ENCODE data around the gene ENGASE. TPM values are rescaled to one million over a fixed set of nuclear protein-coding genes. Genes with fewer than 3 reads are reported as not detected.

ENGASE gene
- total and polyA plus RNA-seq, 2 experiments from 2014 or later, result 9.0 to 27.1 TPM

DNA sequence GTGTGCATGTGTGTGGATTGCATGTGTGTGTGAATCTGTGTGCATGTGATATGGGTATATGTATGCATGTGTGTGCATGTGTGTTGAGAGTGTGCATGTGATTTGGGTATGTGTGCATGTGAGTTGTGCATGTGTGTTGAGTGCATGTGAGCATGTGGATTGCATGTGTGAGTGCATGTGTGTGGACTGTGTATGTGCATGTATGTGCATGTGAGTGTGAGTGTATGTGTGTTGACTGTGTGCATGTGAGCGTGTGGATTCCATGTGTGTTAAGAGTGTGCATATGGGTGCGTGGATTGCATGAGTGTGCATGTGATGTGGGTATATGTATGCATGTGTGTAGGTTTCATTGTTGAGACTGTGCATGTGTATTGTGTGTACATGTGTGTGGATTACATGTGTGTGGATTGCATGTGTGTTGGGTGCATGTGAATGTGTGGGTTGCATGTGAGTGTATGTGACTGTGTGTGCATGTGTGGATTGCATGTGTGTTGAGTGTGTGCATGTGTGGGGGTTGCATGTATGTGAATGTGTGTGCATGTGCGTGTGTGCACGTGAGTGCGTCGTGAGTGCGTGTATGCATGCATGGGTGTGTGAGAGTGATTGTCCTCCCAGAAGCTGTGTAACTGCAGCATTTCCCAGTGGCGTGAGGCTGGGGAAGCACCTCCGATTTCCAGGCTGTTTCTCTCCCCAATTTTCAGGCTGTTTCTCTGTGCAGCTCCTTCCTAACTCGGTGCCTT lies 31.3 kb upstream of the ENGASE start:
- no peaks in the 10 kb centered on the region for H3K36me3 ChIP-seq (ENCODE audit: insufficient read depth)
- no peaks in the 10 kb centered on the region for H4K20me1 ChIP-seq (replicated peaks; ENCODE audit: insufficient read depth)
- H2AFZ ChIP-seq, result no peak overlapping the region
- no peaks in the 10 kb centered on the region for H3K9me2 ChIP-seq (ENCODE audit: insufficient read depth)
- H3K27me3 ChIP-seq (ENCODE audit: insufficient read depth), result no peaks in the 10 kb centered on the region
- H3K4me1 ChIP-seq (ENCODE audit: insufficient read depth), result no peaks in the 10 kb centered on the region
- Mint-ChIP-seq H3K36me3 (ENCODE audit: low read depth) (no peaks in the 10 kb centered on the region; the same call in 2 of the 3 replicates), H3K27me3 (ENCODE audit: insufficient read depth, low read depth, poor library complexity) (peaks cover 12% of the 10 kb centered on the region), H3K4me3 (no peak overlapping the region), H3K9me3 (peaks cover 5% of the 10 kb centered on the region; the same call in 1 of the 3 replicates), H3K27ac (no peak overlapping the region), H3K4me1 (no peaks in the 10 kb centered on the region; the same call in 2 of the 3 replicates)
- no peak overlapping the region for H3K27ac ChIP-seq (ENCODE audit: low read depth)
- no peaks in the 10 kb centered on the region for H3K79me2 ChIP-seq (replicated peaks; ENCODE audit: insufficient read depth)
- peaks cover 9% of the 10 kb centered on the region for H3F3A ChIP-seq (replicated peaks; ENCODE audit: low read depth)
- no peak for ATAC-seq
- no peak overlapping the region for H3K4me2 ChIP-seq
- DNase-seq (ENCODE audit: low spot score), result no peak
- TF ChIP-seq POLR2AphosphoS5 (IDR thresholded peaks at IDR 0.05; ENCODE audit: low read depth), result no peak
- TF ChIP-seq NANOG (IDR thresholded peaks at IDR 0.05; ENCODE audit: borderline replicate concordance), result no peak
- no peak overlapping the region for H3K4me3 ChIP-seq

DNA sequence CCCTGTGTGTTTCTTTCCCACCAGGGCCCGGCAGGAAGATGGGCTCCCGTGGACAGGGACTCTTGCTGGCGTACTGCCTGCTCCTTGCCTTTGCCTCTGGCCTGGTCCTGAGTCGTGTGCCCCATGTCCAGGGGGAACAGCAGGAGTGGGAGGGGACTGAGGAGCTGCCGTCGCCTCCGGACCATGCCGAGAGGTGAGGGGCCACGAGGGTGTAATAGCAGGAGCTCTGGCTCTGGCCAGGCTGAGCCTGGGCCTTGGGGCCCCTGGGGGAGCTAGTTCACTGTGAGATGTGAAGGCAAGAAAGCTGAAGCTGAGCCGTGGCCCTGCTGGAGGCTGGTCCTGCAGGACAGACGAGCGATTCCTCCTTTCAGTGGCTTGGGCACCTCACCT lies 30.7 kb upstream of the ENGASE start:
- no peaks in the 10 kb centered on the region for H4K20me1 ChIP-seq (replicated peaks; ENCODE audit: insufficient read depth)
- Mint-ChIP-seq H3K27me3 (ENCODE audit: insufficient read depth, low read depth, poor library complexity) (peaks cover 13% of the 10 kb centered on the region), H3K36me3 (ENCODE audit: low read depth) (no peaks in the 10 kb centered on the region; the same call in 2 of the 3 replicates)
- TF ChIP-seq, protein P1, sequence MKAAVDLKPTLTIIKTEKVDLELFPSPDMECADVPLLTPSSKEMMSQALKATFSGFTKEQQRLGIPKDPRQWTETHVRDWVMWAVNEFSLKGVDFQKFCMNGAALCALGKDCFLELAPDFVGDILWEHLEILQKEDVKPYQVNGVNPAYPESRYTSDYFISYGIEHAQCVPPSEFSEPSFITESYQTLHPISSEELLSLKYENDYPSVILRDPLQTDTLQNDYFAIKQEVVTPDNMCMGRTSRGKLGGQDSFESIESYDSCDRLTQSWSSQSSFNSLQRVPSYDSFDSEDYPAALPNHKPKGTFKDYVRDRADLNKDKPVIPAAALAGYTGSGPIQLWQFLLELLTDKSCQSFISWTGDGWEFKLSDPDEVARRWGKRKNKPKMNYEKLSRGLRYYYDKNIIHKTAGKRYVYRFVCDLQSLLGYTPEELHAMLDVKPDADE (IDR thresholded peaks at IDR 0.05), result no peak
- TF ChIP-seq POLR2AphosphoS5 (IDR thresholded peaks at IDR 0.05; ENCODE audit: low read depth) (no peak), ZNF331 (CRISPR knock-in tag; IDR thresholded peaks at IDR 0.05; ENCODE audit: low read depth) (no peak), EZH2phosphoT487 (IDR thresholded peaks at IDR 0.05; ENCODE audit: unreplicated experiment) (no peak), EZH2 (IDR thresholded peaks at IDR 0.05; ENCODE audit: low read depth, unreplicated experiment) (no peak), NANOG (IDR thresholded peaks at IDR 0.05; ENCODE audit: borderline replicate concordance) (no peak), STAT1 (IDR thresholded peaks at IDR 0.05; ENCODE audit: unreplicated experiment) (no peak), CREB1 (CRISPR knock-in tag; IDR thresholded peaks at IDR 0.05; ENCODE audit: low read depth) (no peak), CTCF (conservative IDR thresholded peaks at IDR 0.05; ENCODE audit: low read depth in 2 of 2) (no peak), ZNF114 (CRISPR knock-in tag; IDR thresholded peaks at IDR 0.05) (no peak)
- TF ChIP-seq, protein P2, sequence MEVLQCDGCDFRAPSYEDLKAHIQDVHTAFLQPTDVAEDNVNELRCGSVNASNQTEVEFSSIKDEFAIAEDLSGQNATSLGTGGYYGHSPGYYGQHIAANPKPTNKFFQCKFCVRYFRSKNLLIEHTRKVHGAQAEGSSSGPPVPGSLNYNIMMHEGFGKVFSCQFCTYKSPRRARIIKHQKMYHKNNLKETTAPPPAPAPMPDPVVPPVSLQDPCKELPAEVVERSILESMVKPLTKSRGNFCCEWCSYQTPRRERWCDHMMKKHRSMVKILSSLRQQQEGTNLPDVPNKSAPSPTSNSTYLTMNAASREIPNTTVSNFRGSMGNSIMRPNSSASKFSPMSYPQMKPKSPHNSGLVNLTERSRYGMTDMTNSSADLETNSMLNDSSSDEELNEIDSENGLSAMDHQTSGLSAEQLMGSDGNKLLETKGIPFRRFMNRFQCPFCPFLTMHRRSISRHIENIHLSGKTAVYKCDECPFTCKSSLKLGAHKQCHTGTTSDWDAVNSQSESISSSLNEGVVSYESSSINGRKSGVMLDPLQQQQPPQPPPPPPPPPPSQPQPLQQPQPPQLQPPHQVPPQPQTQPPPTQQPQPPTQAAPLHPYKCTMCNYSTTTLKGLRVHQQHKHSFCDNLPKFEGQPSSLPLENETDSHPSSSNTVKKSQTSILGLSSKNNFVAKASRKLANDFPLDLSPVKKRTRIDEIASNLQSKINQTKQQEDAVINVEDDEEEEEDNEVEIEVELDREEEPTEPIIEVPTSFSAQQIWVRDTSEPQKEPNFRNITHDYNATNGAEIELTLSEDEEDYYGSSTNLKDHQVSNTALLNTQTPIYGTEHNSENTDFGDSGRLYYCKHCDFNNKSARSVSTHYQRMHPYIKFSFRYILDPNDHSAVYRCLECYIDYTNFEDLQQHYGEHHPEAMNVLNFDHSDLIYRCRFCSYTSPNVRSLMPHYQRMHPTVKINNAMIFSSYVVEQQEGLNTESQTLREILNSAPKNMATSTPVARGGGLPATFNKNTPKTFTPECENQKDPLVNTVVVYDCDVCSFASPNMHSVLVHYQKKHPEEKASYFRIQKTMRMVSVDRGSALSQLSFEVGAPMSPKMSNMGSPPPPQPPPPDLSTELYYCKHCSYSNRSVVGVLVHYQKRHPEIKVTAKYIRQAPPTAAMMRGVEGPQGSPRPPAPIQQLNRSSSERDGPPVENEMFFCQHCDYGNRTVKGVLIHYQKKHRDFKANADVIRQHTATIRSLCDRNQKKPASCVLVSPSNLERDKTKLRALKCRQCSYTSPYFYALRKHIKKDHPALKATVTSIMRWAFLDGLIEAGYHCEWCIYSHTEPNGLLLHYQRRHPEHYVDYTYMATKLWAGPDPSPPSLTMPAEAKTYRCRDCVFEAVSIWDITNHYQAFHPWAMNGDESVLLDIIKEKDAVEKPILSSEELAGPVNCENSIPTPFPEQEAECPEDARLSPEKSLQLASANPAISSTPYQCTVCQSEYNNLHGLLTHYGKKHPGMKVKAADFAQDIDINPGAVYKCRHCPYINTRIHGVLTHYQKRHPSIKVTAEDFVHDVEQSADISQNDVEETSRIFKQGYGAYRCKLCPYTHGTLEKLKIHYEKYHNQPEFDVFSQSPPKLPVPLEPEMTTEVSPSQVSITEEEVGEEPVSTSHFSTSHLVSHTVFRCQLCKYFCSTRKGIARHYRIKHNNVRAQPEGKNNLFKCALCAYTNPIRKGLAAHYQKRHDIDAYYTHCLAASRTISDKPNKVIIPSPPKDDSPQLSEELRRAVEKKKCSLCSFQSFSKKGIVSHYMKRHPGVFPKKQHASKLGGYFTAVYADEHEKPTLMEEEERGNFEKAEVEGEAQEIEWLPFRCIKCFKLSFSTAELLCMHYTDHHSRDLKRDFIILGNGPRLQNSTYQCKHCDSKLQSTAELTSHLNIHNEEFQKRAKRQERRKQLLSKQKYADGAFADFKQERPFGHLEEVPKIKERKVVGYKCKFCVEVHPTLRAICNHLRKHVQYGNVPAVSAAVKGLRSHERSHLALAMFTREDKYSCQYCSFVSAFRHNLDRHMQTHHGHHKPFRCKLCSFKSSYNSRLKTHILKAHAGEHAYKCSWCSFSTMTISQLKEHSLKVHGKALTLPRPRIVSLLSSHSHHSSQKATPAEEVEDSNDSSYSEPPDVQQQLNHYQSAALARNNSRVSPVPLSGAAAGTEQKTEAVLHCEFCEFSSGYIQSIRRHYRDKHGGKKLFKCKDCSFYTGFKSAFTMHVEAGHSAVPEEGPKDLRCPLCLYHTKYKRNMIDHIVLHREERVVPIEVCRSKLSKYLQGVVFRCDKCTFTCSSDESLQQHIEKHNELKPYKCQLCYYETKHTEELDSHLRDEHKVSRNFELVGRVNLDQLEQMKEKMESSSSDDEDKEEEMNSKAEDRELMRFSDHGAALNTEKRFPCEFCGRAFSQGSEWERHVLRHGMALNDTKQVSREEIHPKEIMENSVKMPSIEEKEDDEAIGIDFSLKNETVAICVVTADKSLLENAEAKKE (CRISPR knock-in tag; IDR thresholded peaks at IDR 0.05), result no peak

More for the DNA sequence above, 30.7 kb upstream of the ENGASE start:
- Mint-ChIP-seq H3K4me1 (no peaks in the 10 kb centered on the region; the same call in 2 of the 3 replicates), H3K9me3 (peaks cover 5% of the 10 kb centered on the region; the same call in 1 of the 3 replicates), H3K27ac (no peak overlapping the region), H3K4me3 (no peak overlapping the region)
- H3K4me1 ChIP-seq (ENCODE audit: insufficient read depth), result no peaks in the 10 kb centered on the region
- no peak overlapping the region for H2AFZ ChIP-seq
- H3K27me3 ChIP-seq (ENCODE audit: insufficient read depth), result no peaks in the 10 kb centered on the region
- peaks cover 9% of the 10 kb centered on the region for H3F3A ChIP-seq (replicated peaks; ENCODE audit: low read depth)
- no peaks in the 10 kb centered on the region for H3K36me3 ChIP-seq (ENCODE audit: insufficient read depth)
- no peak for DNase-seq (ENCODE audit: low spot score)
- H3K4me2 ChIP-seq, result no peak overlapping the region
- no peak for ATAC-seq
- H3K27ac ChIP-seq (ENCODE audit: low read depth), result no peak overlapping the region
- no peaks in the 10 kb centered on the region for H3K79me2 ChIP-seq (replicated peaks; ENCODE audit: insufficient read depth)
- H3K4me3 ChIP-seq, result no peak overlapping the region
- H3K9me2 ChIP-seq (ENCODE audit: insufficient read depth), result no peaks in the 10 kb centered on the region

Measured in GM23338 (cell line).